HG03135 (cell line): Measurements from ENCODE around the gene B3GALNT2.

Source experiments
- ATAC-seq: cut with Tn5 transposase; IDR thresholded peaks from one replicate; pipeline ENCODE4 v1.9.1; 2021; ENCODE audit warnings: mild to moderate bottlenecking, moderate library complexity; ENCODE audit not compliant: unreplicated experiment

The B3GALNT2 gene

DNA sequence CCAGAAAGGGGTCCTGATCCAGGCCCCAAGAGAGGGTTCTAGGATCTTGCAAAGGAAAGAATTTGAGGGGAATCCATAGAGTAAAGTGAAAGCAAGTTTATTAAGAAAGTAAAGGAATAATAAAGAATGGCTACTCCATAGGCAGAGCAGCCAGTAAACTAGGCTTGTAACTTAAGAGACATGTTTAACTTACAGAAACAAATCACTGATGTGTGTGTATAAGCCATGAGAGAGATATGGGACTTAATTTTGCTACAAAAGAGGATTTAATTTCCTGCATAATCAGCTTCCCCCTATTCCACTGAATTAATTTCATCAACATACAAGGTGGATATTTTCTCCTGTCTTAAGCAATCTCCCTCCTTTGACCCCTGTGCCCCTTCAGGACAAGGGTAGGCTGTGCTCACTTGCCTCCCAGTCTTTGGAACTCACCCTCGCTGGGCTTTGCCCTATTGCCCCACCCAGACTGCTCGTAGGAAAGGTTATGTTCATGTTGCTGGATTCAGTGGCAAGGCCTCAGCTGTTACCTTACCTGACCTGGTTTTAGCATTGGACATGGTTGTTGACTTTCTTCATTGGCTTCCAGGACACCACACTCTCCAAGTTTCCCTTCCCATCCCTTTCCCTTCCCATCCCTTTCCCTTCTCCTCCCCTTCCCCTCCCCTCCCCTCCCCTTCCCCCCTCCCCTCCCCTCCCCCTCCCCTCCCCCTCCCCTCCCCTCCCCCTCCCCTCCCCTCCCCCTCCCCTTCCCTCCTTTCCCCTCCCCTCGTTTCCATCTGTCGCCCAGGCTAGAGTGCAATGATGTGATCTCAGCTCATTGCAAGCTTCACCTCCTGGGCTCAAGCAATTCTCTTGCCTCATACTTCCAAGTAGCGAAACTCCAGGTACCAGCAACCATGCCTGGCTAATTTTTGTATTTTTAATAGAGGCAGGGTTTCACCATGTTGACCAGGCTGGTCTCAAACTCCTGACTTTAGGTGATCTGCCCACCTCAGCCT is 92.5 kb downstream of the B3GALNT2 start:
- no peak for ATAC-seq

DNA sequence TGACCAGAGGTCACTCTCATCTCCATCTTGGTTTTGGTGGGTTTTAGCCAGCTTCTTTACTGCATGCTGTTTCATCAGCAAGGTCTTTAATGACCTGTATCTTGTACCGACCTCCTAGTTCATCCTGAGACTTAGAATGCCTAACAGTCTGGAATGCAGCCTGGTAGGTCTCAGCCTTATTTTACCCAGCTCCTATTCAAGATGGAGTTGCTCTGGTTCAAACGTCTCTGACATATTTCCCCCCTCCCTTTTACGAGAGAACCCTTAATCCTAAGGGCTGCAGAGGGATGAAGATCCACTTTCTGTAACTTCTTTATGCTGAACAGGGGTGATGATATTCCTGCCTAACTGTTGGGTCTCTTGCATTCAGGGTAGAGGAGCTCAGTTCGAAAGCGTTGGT is 93.8 kb downstream of the B3GALNT2 start:
- no peak for ATAC-seq

DNA sequence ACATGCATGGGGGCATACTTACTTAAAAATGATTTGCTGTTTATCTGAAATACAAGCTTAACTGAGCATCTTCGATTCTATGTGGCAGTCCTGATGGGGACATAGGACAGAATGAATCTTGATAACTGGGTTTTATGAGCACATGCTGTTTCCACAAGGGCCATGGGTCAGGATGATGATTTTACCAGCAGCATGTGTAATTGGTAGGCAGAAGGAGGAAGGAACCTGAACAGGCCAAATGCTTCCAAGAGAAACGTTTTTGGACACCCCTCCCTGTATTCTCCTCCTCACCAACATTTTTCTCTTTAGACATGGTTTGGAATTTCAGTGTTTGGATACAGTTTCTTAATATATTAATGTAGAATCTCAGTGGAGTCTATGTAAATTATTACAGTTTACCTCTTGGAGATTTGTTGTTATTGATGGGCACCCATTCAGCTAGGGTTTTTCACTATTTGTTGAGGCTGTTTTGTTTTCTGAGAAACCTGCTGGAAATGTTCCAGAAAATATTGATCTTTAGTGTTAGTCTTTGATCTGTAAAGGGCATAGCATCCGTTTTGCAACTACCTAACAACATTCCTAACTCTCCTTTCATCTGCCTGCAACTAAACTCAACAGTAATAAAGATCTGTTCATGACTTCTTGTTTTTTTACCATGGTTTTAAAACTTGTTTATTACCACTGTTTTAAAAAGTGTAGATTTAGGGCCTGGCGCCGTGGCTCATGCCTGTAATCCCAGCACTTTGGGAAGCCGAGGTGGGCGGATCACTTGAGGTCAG is 95.0 kb downstream of the B3GALNT2 start:
- no peak for ATAC-seq

DNA sequence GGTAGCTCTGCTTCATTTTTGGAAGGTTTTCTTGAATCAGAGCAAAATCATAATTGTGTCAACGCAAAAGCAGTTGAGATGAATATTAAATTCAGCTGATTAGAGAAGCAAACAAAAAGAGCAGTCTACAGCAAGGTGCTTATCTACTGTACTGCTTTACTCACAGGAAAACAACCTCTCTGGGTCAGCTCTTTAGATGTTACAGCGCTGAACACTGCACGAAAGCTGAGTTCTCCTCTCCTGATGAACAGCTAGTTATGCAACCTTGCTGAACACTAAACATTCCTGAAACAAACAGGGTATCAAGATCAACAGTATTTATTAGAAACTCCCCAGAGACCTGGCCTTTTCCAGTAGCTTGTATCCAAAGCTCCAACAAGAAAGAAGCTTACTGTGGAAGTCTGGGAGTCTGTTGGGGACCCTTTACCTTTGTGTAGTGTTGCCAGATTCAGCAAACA is 95.7 kb downstream of the B3GALNT2 start:
- no peak for ATAC-seq

DNA sequence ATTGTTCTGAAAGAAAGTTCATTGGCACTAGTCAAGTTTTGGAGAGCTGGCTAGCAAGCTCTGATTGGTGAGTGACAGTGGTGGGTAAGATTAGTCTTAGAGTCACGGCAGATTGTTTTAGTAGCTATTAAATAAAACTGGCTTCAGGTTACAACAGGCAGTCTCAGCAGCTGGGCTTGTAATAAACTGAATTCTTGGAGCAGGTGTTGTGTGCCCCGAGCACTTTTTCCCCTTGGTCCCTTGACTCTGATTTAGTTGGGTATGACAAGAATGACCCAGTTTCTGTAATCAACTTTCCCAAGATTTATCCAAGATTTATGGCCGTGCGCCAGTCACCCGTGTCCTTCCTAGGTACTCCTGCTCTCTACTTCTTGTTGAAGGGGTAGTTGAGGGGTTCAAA is 96.8 kb downstream of the B3GALNT2 start:
- no peak for ATAC-seq

DNA sequence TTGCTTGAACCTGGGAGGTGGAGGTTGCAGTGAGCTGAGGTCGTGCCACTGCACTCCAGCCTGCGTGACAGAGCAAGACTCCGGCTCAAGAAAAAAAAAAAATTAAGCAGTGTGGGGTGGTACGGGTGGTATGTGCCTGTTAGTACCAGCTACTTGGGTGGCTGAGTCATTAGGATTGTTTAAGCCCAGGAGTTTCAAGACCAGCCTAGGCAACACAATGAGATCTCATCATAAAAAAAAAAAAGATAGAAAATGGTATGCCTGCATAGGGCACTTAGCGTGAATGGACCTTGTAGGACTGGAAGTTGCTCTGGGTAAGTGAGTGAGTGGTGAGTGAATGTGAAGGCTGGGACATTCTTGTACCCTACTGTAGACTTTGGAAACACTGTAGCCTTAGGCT is 100.1 kb downstream of the B3GALNT2 start:
- no peak for ATAC-seq

DNA sequence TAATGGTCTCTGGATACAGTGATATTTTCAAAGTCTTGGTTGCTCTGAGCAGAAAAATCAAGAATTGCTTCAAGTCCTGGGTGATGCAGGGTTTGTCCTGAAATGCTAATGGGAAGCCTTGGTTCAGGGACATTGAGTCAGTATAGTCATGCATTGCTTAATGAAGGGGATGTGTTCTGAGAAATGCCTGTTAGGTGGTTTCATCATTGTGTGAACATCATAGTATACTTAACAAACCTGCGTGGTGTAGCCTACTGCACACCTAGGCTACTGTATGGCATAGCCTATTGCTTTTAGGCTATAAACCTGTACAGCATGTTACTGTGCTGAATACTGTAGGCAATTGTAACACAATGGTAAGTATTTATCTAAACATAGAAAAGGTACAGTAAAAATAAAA is 100.7 kb downstream of the B3GALNT2 start:
- ATAC-seq = no peak

DNA sequence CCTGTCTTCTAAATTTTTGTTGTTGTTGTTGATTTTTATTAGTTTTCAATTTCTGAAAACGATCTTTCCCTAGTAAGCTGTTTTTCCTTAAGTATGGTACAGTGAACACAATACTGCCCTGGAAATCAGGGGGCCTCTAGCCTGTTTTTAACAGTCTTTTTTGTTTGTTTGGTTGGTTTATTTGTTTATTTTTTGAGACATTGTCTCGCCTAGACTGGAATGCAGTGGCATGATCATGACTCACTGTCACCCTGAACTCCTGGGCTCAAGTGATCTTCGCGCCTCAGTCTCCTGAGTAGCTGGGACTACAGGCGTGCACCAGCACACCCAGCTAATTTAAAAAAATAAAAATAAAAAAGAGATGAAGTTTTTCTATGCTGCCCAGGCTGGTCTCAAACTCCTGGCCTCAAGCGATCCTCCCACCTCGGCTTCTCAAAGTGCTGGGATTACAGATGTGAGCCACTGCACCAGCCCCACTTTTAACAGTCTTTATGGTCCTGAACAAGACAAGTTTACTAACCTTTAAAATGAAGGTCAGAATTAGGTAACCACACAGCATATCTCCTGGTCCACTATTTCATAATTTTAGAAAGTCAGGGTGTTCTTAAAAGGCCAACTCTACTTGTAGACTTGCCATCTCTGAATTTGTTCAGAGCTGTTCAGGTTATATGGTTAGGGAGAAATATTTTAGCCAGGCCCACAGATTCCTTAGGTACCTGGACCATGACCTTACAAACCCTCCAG is 101.6 kb downstream of the B3GALNT2 start:
- ATAC-seq = no peak

DNA sequence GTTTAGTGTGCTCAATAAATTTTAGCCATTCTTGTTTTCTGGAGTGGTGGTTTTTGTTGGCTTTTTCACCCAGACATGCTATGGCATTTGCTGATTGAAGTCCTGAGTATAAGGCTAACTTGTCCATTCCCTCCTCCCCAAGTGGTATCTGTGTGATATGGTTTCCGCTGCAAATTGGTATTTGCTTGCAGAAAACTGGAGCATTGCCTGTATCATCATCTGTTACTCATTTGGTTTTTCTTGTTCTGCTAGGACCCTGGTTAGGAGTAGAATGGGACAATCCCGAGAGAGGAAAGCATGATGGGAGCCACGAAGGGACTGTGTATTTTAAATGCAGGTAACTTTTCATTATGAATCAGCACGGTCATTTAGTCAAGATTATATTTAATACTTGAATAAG is 103.0 kb downstream of the B3GALNT2 start:
- no peak for ATAC-seq
